Stomach (tissue), 4 donors: ENCODE measurements around the gene DBP.

Source experiments
- POLR2A ChIP-seq, 4 donors: fragments of 450-650 bp; IDR thresholded peaks; one replicate each; pipeline ENCODE4 v1.6.1; 2016; ENCODE audit warnings: antibody characterized with exemption in 4 of 4, control low read depth in 2 of 4, mild to moderate bottlenecking in 1 of 4, moderate library complexity in 1 of 4
- POLR2AphosphoS5 ChIP-seq, 3 donors: sonication (generic); formaldehyde crosslinking; IDR thresholded peaks; one replicate each; pipeline ENCODE4 v1.6.1; 2016; ENCODE audit warnings: antibody characterized with exemption in 3 of 3
- TF ChIP-seq, protein P1 (sequence below), 7 experiments: fragments of 450-650 bp in 4 of 7; fragments of 200-600 bp in 3 of 7; sonication (generic) in 3 of 7; IDR thresholded peaks; one replicate each; pipeline ENCODE4 v1.5.1; 2016 to 2019; ENCODE audit warnings: antibody characterized with exemption in 7 of 7, control low read depth in 2 of 7, mild to moderate bottlenecking in 1 of 7

DNA sequence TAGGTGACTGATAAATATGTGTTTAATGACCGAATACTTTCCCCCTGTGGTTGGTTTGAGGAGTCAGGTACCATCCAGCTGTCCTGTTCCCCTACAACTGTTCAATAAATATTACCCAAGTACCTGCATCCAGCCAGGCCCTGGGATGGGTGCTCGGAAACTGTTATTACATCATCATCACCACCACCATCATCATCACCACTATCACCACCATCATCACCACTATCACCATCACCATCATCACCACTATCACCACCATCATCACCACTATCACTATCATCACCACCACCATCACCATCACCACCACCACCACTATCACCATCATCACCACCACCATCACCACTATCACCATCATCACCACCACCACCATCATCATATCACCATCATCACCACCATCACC, 31.6 kb upstream of the DBP start:
- TF ChIP-seq POLR2A (IDR thresholded peaks at IDR 0.05): no peak
- TF ChIP-seq POLR2AphosphoS5 (IDR thresholded peaks at IDR 0.05): no peak
- TF ChIP-seq, protein P1, sequence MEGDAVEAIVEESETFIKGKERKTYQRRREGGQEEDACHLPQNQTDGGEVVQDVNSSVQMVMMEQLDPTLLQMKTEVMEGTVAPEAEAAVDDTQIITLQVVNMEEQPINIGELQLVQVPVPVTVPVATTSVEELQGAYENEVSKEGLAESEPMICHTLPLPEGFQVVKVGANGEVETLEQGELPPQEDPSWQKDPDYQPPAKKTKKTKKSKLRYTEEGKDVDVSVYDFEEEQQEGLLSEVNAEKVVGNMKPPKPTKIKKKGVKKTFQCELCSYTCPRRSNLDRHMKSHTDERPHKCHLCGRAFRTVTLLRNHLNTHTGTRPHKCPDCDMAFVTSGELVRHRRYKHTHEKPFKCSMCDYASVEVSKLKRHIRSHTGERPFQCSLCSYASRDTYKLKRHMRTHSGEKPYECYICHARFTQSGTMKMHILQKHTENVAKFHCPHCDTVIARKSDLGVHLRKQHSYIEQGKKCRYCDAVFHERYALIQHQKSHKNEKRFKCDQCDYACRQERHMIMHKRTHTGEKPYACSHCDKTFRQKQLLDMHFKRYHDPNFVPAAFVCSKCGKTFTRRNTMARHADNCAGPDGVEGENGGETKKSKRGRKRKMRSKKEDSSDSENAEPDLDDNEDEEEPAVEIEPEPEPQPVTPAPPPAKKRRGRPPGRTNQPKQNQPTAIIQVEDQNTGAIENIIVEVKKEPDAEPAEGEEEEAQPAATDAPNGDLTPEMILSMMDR (IDR thresholded peaks at IDR 0.05): no peak
